ENCODE measurements around the gene HCK.
A peak's percentile ranks its signal among the peaks of the same experiment; 100 is the strongest.

Gene HCK

DNA sequence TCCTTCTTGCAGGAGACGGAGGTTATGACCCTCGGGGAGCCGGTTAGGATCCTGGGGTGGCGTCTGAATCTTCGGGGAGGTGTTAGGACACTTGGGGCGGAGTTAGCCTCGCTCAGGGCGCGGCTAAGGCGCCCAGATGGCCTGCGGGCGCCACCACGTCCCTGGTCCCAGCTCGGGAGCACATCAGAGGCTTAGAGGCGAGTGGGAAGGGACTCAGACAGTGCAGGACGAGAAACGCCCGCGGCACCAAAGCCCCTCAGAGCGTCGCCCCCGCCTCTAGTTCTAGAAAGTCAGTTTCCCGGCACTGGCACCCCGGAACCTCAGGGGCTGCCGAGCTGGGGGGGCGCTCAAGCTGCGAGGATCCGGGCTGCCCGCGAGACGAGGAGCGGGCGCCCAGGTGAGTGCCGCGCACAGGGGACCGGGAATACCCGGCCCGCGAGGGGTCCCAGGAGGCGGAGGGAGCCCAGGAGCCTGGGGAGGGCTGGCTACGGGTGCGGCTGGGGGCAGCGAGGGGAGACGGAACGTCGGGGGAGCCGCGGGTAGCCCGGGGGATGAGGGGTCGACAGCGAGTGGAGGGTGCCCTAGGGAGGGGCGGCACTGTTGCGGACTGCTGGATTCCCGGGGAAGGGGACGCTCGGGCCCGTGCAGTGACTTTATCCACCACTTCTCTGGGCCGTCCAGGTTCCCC is at the start of gene HCK:
Gene HCK (plus strand): TSS at position 153 of the 688 bp plus-strand sequence.
- DNase-seq, result no peak

DNA sequence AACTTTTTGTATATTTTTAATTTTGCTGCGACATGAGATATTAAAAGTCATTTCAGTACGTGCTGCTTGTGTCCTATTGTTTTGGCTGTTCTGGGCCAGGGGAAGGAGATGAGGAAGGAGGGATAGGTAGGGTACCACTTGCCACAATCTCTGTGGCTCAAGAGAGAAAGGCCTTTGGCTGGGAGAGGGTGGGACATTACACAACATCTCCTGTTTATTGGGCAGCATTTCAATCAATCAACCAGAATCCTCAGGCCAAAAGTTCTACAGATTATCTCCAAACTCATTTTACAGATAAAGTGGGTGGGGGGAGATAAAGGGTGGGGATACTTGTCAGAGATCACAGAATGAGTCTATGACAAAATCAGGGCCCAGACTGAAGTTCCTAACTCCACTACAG is 48.7 kb upstream of the HCK start:
- DNase-seq, result no peak

DNA sequence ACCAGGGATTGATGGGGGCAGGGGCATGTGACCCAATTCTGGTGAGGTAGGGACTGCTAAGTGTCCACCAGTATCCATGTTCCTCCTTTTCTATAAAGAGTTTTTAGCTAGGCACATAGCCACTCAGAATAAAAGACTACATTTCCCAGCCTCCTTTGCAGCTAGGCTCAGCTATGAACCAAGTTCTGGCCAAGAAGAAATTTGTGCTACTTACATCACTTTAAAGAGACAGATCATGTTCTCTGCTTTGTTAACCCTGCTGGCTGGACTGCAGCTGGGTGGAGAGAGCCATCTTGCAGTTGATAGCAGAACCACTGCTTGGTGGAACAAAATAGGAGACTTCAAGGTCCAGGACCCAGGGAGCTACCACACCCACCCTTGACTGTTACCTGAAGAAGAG is 47.1 kb upstream of the HCK start:
- no peak for DNase-seq

DNA sequence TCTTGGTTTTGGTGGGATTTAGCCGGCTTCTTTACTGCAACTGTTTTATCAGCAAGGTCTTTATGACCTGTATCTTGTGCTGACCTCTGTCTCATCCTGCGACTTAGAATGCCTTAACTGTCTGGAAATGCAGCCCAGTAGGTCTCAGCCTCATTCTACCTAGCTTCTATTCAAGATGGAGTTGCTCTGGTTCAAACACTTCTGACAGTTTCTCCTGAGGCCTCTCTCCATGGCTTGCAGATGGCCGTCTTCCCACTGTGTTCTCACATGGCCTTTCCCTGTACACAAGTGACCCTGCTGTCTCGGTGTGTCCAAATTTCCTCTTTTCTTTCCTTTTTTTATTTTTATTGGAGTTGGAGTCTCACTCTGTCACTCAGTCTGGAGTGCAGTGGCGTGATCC is 46.0 kb upstream of the HCK start:
- DNase-seq, result no peak

DNA sequence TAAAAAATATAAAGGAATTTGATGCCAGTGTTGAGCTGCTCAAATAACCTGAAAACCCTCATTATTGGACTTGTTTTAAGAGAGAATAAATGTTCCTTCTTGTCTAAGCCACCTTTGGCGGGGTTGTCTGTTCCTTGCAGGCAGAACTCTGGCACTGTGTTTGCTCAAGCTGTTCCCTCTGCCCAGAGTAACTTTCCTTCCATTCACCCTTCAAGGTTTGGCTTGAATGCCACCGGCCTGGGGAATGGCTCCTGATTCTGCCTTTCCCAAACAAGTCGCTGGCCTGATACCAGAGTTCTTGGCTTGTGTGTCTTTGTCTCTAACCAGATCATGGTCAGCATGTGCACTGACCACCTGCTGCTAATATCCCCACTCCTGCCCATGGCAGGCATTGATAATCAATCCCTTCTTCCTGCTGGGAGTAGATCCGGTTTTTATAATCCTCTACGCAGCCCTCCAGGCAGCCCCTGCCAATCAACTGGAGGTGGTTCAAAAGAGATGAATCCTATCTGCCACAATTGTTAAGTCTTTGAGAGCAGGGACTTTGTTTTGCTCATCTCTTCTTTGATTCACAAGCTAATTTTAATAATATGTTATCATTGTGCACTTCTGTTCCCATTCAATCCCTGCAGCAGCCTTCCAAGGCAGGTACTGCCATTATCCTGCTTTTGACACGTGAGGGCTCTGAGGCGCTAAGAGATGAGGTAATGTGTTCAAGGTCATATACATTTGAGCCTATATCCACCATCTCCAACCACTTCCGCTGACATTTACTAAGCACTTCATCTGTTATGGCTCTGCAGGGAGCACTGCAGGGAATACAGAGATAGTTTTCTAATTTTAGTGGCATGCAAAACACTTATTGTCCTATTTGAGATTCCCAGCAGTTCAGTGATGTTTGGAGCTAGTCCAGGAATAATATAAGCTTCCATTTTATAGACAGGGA is 44.9 kb upstream of the HCK start:
- no peak for DNase-seq

- no peak for DNase-seq
Observed at GRCh38 chr20:32007787-32008616, 44.0 kb upstream of the HCK start.

GRCh38 chr20:32009564-32009963 is 42.5 kb upstream of the HCK start:
- DNase-seq, result no peak

GRCh38 chr20:32010101-32010500 is 41.9 kb upstream of the HCK start, which contains the start of gene CCM2L:
Gene CCM2L, plus strand, starts transcription at chr20:32010438. Its CDS starts 17 bp downstream, at chr20:32010455.
- no peak for DNase-seq

DNA sequence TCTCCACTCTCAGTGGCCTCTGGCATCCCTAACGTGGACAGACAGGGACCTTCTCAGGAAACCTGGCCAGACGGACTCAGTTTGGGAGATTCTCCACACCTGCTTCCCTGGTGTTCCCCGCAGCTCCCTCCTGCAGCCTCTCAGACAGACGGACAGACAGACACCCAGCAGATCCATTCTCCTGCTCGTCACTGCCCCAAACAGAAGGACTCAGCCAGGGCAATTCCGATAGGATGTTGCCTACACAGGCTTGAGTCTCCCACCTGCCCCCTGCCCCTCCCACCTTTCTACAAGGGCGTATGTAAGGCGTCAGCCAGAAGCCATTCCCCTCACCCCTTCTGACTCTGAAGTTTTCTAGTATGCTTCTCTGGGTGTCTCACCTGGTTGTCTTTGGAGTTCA is 41.4 kb upstream of the HCK start:
- DNase-seq, result no peak

DNA sequence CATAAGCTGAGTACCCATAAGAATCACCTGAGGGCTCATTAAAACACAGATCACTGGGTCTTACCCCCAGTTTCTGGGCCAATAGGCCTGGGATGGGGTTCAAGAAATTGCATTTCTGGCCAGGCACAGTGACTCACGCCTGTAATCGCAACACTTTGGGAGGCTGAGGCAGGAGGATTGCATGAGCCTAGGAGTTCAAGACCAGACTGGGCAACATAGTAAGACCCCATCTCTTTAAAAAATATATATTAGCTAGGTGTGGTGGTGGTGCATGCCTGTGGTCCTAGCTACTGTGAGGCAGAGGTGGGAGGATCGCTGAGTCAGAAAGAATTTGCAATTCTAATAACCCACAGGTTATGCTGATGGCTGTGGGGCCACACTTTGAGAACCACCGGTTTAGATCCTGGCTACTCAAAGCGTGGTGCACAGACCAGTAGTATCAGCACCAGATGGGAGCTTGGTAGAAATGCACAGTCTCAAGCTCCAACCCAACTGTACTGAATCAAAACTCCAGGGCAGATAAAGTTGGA is 39.8 kb upstream of the HCK start:
- no peak for DNase-seq

- no peak for DNase-seq
Observed at GRCh38 chr20:32013326-32013725, 38.7 kb upstream of the HCK start.

DNA sequence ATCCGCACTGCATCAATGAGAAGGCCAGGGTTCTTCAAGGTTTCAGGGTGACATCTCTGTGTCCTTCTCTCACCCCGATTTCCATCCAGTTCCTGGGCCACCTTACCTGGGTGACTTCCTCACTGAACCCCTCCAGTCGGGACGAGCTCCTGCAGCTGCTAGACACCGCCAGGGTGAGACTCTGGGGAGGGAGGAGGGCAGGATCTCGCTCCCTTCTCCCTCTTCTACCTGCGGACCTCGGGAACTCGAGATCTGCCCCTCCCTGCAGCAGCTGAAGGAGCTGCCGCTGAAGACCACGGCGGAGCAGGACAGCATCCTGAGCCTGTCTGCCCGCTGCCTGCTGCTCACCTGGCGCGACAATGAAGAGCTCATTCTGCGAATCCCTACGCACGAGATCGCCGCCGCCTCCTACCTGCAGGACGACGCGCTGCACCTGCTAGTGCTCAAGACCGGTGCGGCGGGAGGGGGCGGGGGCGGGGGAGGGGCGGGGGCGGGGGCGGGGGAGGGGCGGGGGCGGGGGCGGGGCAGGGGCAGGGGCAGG is 34.3 kb upstream of the HCK start:
- peak; percentile 15 for DNase-seq

DNA sequence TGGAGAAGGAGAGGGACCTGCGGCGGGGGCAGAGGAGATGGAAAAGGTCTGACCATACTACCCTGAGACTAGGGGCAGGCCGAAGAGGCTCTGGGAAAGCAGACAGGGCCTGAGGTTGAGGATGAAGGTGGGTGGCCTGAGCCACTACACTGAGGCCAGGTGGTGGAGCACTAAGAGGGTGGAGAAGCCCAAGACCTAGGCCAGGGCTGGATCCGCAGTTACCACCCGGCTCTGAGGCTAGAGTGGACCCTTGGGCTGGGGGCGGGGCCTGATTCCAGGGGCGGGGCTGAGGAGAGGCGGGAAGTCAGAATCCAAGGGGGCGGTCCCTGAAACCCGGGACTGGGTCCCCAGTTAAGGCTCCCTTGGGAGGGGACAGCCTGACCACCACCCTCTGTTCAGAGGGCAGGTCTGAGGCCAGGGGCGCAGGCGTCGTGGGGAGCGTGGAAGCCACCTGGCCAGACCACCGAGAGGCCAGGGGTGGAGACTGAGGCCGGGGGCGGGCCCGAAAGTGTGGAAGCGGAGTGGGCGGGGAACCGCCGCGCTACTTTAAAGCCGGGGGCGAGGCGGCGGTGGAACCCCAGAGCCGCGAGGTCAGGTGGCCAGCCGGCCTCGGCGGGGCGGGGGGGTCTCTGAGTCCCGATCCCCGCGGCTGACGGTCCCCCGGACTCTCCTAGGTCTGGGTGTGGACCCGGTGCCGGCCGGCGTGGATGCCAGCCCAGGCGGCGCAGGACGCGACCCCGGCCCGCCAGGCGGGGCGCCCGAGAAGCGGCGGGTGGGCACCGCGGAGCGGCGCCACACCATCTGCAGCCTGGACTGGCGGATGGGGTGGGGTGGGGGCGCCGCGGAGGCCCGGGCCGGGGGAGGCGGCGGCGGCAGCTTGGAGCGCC is 33.5 kb upstream of the HCK start:
- DNase-seq, result peak; percentile 43

DNA sequence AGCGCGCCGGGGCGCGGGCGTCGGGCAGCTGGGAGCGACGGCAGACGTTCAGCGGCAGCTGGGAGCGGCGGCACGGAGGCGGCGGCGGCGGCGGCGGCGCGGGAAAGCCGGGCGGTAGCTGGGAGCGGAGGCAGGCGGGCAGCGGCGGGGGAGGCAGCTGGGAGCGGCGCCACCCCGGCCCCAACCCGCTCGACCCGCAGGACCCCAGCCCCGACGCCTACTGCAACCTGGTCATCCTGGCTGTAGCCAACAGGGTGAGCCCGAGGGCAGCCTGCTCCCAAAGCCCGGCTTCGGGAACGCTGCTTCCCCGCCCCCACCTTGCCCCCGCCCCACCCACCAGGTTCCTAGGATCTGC is 32.9 kb upstream of the HCK start:
- DNase-seq, result no peak

GRCh38 chr20:32019563-32020463 is 32.2 kb upstream of the HCK start:
- no peak for DNase-seq

DNA sequence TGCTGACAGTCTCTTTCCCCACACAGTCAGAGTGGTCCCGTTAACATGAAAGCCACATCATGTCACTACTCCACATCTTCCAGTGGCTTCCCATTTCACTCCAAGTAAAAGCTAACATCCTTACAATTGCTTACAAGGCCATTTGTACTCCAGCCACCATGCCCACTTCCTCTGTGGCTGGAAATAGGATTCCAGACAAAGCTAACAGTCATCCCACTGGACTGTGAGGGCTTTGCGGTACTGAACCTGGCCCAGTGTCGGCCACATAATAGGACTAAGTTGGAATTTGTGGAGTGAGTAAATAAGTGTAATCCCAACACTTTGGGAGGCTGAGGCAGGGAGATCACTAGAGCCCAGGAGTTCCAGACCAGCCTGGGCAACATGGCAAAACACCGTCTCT is 31.0 kb upstream of the HCK start:
- DNase-seq, result no peak

- no peak for DNase-seq
Observed at GRCh38 chr20:32024683-32025295, 27.3 kb upstream of the HCK start.

DNA sequence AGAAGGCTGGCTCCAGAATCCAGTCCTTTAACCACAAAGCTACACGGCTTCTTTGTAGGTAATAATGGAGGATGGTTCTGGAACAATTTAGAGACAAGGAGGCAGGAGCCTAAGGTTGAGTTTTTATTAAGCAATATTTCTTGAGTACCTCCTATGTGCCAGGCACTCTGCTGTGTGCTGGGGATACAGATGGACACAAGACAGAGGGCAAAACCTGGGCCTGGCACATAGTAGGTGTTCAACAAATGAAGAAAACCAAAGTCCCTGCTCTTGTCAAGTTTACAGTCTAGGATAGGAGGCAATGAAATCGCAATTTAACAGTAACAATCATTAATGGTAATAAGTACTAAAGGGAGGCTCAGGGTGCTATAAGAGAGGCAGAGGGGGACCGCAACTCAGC is 24.4 kb upstream of the HCK start:
- DNase-seq, result no peak

GRCh38 chr20:32028647-32029372 is 23.2 kb upstream of the HCK start:
- DNase-seq, result no peak
